ENCODE data around the gene MCF2.

DNA sequence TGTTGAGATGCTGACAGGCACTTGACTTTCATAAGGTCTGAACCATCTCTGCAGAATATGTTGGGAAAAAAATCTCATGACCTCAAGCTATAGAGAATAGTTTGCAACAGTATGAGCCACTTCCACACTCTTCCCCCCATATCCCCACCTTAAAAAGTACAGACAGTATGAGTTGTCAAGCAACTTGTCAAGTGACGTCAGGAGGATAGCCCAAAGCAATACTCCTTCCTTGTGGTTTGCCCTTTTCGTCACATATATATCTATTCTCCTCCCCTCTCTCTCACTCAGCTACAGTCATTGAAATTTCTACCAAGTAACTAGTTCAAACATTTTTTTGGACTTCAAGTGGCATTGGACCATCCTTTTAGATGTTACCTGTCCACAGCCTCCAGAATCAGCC is 67.7 kb downstream of the MCF2 start:
- TF ChIP-seq, protein P1, sequence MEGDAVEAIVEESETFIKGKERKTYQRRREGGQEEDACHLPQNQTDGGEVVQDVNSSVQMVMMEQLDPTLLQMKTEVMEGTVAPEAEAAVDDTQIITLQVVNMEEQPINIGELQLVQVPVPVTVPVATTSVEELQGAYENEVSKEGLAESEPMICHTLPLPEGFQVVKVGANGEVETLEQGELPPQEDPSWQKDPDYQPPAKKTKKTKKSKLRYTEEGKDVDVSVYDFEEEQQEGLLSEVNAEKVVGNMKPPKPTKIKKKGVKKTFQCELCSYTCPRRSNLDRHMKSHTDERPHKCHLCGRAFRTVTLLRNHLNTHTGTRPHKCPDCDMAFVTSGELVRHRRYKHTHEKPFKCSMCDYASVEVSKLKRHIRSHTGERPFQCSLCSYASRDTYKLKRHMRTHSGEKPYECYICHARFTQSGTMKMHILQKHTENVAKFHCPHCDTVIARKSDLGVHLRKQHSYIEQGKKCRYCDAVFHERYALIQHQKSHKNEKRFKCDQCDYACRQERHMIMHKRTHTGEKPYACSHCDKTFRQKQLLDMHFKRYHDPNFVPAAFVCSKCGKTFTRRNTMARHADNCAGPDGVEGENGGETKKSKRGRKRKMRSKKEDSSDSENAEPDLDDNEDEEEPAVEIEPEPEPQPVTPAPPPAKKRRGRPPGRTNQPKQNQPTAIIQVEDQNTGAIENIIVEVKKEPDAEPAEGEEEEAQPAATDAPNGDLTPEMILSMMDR (IDR thresholded peaks at IDR 0.05): no peak
- TF ChIP-seq POLR2A (IDR thresholded peaks at IDR 0.05): no peak
